OCI-LY1 (cell line): ENCODE measurements around the gene CHST11.

Source experiments
- H2AFZ ChIP-seq: fragments of 200-600 bp; sonication (generic), shearing (Covaris generic); 2 replicates; pipeline ENCODE4 v1.6.0; 2014; ENCODE audit warnings: antibody characterized with exemption, mild to moderate bottlenecking, low read length
- H3F3A ChIP-seq: fragments of 200-600 bp; sonication (generic), shearing (Covaris generic); 2 replicates; pipeline ENCODE4 v1.6.0; 2014; ENCODE audit warnings: mild to moderate bottlenecking, antibody characterized with exemption, low read length, moderate library complexity; ENCODE audit not compliant: insufficient read depth
- H3K27ac ChIP-seq: fragments of 200-600 bp; sonication (generic); 2 replicates; pipeline ENCODE4 v1.5.1; 2014; ENCODE audit warnings: low read length, mixed run types, mild to moderate bottlenecking, low read depth; ENCODE audit not compliant: poor library complexity, severe bottlenecking
- H3K27me3 ChIP-seq: fragments of 200-600 bp; sonication (generic); 2 replicates; pipeline ENCODE4 v1.6.0; 2014; ENCODE audit warnings: antibody characterized with exemption, mild to moderate bottlenecking, low read length, moderate library complexity; ENCODE audit not compliant: insufficient read depth
- H3K36me3 ChIP-seq: fragments of 200-600 bp; sonication (generic); 2 replicates; pipeline ENCODE4 v1.6.1; 2014; ENCODE audit warnings: mild to moderate bottlenecking, antibody characterized with exemption, low read length, moderate library complexity, mixed read lengths; ENCODE audit not compliant: insufficient read depth
- H3K4me1 ChIP-seq: fragments of 200-600 bp; sonication (generic); 2 replicates; pipeline ENCODE4 v1.5.1; 2014; ENCODE audit warnings: mild to moderate bottlenecking, low read length, moderate library complexity; ENCODE audit not compliant: insufficient read depth, severe bottlenecking
- H3K4me2 ChIP-seq: fragments of 200-600 bp; sonication (generic), shearing (Covaris generic); 2 replicates; pipeline ENCODE4 v1.6.1; 2014; ENCODE audit warnings: low read length
- H3K4me3 ChIP-seq: fragments of 200-600 bp; sonication (generic); 2 replicates; pipeline ENCODE4 v1.5.1; 2014; ENCODE audit warnings: low read length, low read depth, mild to moderate bottlenecking, mixed read lengths; ENCODE audit not compliant: poor library complexity, severe bottlenecking
- H3K79me2 ChIP-seq: fragments of 200-600 bp; shearing (Covaris generic); 2 replicates; pipeline ENCODE4 v1.6.1; 2016; ENCODE audit warnings: mixed run types, low read length, mixed read lengths; ENCODE audit not compliant: insufficient read depth
- H3K9ac ChIP-seq: fragments of 200-600 bp; sonication (generic), shearing (Covaris generic); 2 replicates; pipeline ENCODE4 v1.6.1; 2014; ENCODE audit warnings: mild to moderate bottlenecking, low read length, mixed read lengths
- H3K9me2 ChIP-seq: fragments of 200-600 bp; sonication (generic), shearing (Covaris generic); 2 replicates; pipeline ENCODE4 v1.6.1; 2014; ENCODE audit warnings: low read depth, mild to moderate bottlenecking, low read length, mixed read lengths
- H3K9me3 ChIP-seq: fragments of 200-600 bp; shearing (Covaris generic); 2 replicates; pipeline ENCODE4 v1.6.1; 2014; ENCODE audit warnings: low read length, mixed read lengths
- H4K20me1 ChIP-seq: fragments of 200-600 bp; sonication (generic), shearing (Covaris generic); 2 replicates; pipeline ENCODE4 v1.6.0; 2016; ENCODE audit warnings: mild to moderate bottlenecking, low read length; ENCODE audit not compliant: insufficient read depth
- CTCF ChIP-seq: fragments of 200-600 bp; sonication (generic), shearing (Covaris generic); IDR thresholded peaks from 2 replicates; pipeline ENCODE4 v1.5.1; 2017; ENCODE audit warnings: mild to moderate bottlenecking, antibody characterized with exemption, low read length, moderate library complexity, mixed read lengths
- EZH2 ChIP-seq: fragments of 200-600 bp; sonication (generic), shearing (Covaris generic); IDR thresholded peaks from 2 replicates; pipeline ENCODE4 v1.8.0; 2017; ENCODE audit warnings: borderline replicate concordance, mixed run types, mild to moderate bottlenecking, antibody characterized with exemption, low read length, moderate library complexity, mixed read lengths

The CHST11 gene

GRCh38 chr12:104450700-104451099 lies 6.0 kb upstream of the CHST11 start:
- H3K9me3 ChIP-seq = no peaks in the 10 kb centered on the region
- no peak for TF ChIP-seq CTCF
- no peaks in the 10 kb centered on the region for H3K4me1 ChIP-seq
- H3K27ac ChIP-seq = no peak overlapping the region
- no peak overlapping the region for H3K9ac ChIP-seq
- H2AFZ ChIP-seq = no peak overlapping the region
- H3K27me3 ChIP-seq = no peaks in the 10 kb centered on the region
- no peaks in the 10 kb centered on the region; the same call in 1 of the 2 replicates for H3K36me3 ChIP-seq
- no peaks in the 10 kb centered on the region for H3K79me2 ChIP-seq
- H3K4me3 ChIP-seq = no peak overlapping the region
- no peak overlapping the region for H3K4me2 ChIP-seq
- no peaks in the 10 kb centered on the region for H4K20me1 ChIP-seq
- H3K9me2 ChIP-seq = no peaks in the 10 kb centered on the region
- no peaks in the 10 kb centered on the region for H3F3A ChIP-seq

GRCh38 chr12:104452087-104452486 lies 4.7 kb upstream of the CHST11 start:
- no peak overlapping the region for H3K4me3 ChIP-seq
- H4K20me1 ChIP-seq = no peaks in the 10 kb centered on the region
- H3K27ac ChIP-seq = no peak overlapping the region
- no peak overlapping the region for H3K9ac ChIP-seq
- peaks cover 5% of the 10 kb centered on the region for H3K4me1 ChIP-seq
- no peaks in the 10 kb centered on the region; the same call in 1 of the 2 replicates for H3K36me3 ChIP-seq
- no peak overlapping the region for H2AFZ ChIP-seq
- TF ChIP-seq EZH2 (no peak), CTCF (no peak)
- H3K9me2 ChIP-seq = no peaks in the 10 kb centered on the region
- H3K4me2 ChIP-seq = no peak overlapping the region
- no peaks in the 10 kb centered on the region for H3K79me2 ChIP-seq
- no peaks in the 10 kb centered on the region for H3K9me3 ChIP-seq
- no peaks in the 10 kb centered on the region for H3F3A ChIP-seq
- H3K27me3 ChIP-seq = no peaks in the 10 kb centered on the region

GRCh38 chr12:104453133-104453532 lies 3.6 kb upstream of the CHST11 start:
- no peak overlapping the region for H3K9ac ChIP-seq
- H3K4me1 ChIP-seq = peaks cover 5% of the 10 kb centered on the region
- no peaks in the 10 kb centered on the region for H3K9me3 ChIP-seq
- H3K4me2 ChIP-seq = no peak overlapping the region
- no peak for TF ChIP-seq EZH2
- no peak for TF ChIP-seq CTCF
- no peaks in the 10 kb centered on the region for H3K9me2 ChIP-seq
- no peaks in the 10 kb centered on the region for H3K27me3 ChIP-seq
- no peaks in the 10 kb centered on the region for H3F3A ChIP-seq
- H3K27ac ChIP-seq = no peak overlapping the region
- H3K79me2 ChIP-seq = peaks cover 5% of the 10 kb centered on the region
- H4K20me1 ChIP-seq = no peaks in the 10 kb centered on the region
- H3K36me3 ChIP-seq = no peaks in the 10 kb centered on the region; the same call in 1 of the 2 replicates
- H2AFZ ChIP-seq = no peak overlapping the region
- no peak overlapping the region for H3K4me3 ChIP-seq
